NCI-H2227 treated with DMSO at 0.1 percent for 48 hours (cell line): Measurements from ENCODE around the gene ABCB8.
A peak's percentile ranks its signal among the peaks of the same experiment; 100 is the strongest.
"Not testable (repeated sequence)": the region's sequence is repeated elsewhere in the genome, so short reads cannot be mapped to it uniquely, and the experiment has no call there.

Experiments used
- DNase-seq: peaks from one replicate; lab custom pipeline; 2025; lab: John Stamatoyannopoulos, UW

Gene ABCB8

GRCh38 chr7:151035026-151035717 is 6.9 kb downstream of the ABCB8 start:
- no peak for DNase-seq

GRCh38 chr7:151035902-151036301 is 7.7 kb downstream of the ABCB8 start:
- DNase-seq, result no peak

GRCh38 chr7:151038951-151039849 is 10.9 kb downstream of the ABCB8 start:
- DNase-seq, result peak; percentile 13

GRCh38 chr7:151039850-151040548 is 11.7 kb downstream of the ABCB8 start:
- DNase-seq, result no peak

GRCh38 chr7:151040616-151041375 is 12.5 kb downstream of the ABCB8 start:
- DNase-seq, result no peak

GRCh38 chr7:151043449-151043848 is 15.2 kb downstream of the ABCB8 start:
- DNase-seq, result not testable (repeated sequence)

- no peak for DNase-seq
Observed at GRCh38 chr7:151043959-151044358, 15.7 kb downstream of the ABCB8 start.

GRCh38 chr7:151045262-151045661 is 17.0 kb downstream of the ABCB8 start:
- no peak for DNase-seq

GRCh38 chr7:151045967-151046366 is 17.7 kb downstream of the ABCB8 start:
- no peak for DNase-seq

- DNase-seq, result peak; percentile 7
Observed at GRCh38 chr7:151046603-151047573, 18.6 kb downstream of the ABCB8 start.

- DNase-seq, result no peak
Observed at GRCh38 chr7:151047976-151048815, 19.9 kb downstream of the ABCB8 start, which contains the start of gene ASIC3. Gene ASIC3 (plus strand): TSS chr7:151048531. CDS start chr7:151048886, 355 bp downstream.

GRCh38 chr7:151048911-151049463 is 20.7 kb downstream of the ABCB8 start:
- DNase-seq, result no peak

- DNase-seq, result no peak
Observed at GRCh38 chr7:151051108-151051507, 22.9 kb downstream of the ABCB8 start.

- no peak for DNase-seq
Observed at GRCh38 chr7:151053096-151053495, 24.8 kb downstream of the ABCB8 start.

- DNase-seq, result no peak
Observed at GRCh38 chr7:151053751-151054150, 25.5 kb downstream of the ABCB8 start.

GRCh38 chr7:151056283-151056665 is 28.0 kb downstream of the ABCB8 start:
- DNase-seq, result no peak

- DNase-seq, result peak; percentile 10
Observed at GRCh38 chr7:151056666-151057505, 28.6 kb downstream of the ABCB8 start.

GRCh38 chr7:151057506-151057988 is 29.3 kb downstream of the ABCB8 start, which contains the start of gene CDK5:
Gene CDK5 (minus strand): TSS chr7:151057897. CDS start chr7:151057848, 49 bp downstream.
- DNase-seq, result no peak
